SK-N-SH (cell line): ENCODE measurements around the gene RASGRF1.

Source experiments
- CTCF ChIP-seq: fragments of 200-600 bp; sonication (generic); IDR thresholded peaks from 2 replicates; pipeline ENCODE4 v1.6.1; 2017; ENCODE audit warnings: antibody characterized with exemption, mild to moderate bottlenecking, moderate library complexity
- MAX ChIP-seq: IDR thresholded peaks from 2 replicates; pipeline ENCODE4 v1.4.0; 2012; ENCODE audit warnings: low read depth
- RCOR1 ChIP-seq: fragments of 150-350 bp; IDR thresholded peaks from 2 replicates; pipeline ENCODE4 v1.6.1; 2017; ENCODE audit warnings: antibody characterized with exemption, low read length
- RFX5 ChIP-seq: IDR thresholded peaks from 2 replicates; pipeline ENCODE4 v1.6.1; 2012; ENCODE audit warnings: mild to moderate bottlenecking, improper control_type of control experiment, low read length
- TAF1 ChIP-seq: IDR thresholded peaks from 2 replicates; pipeline ENCODE4 v1.6.1; 2012; ENCODE audit warnings: low read depth, mild to moderate bottlenecking, low read length, moderate library complexity, borderline replicate concordance
- USF2 ChIP-seq: fragments of 150-350 bp; IDR thresholded peaks from 2 replicates; pipeline ENCODE4 v1.6.1; 2017; ENCODE audit warnings: antibody characterized with exemption, low read length, low read depth, borderline replicate concordance

DNA sequence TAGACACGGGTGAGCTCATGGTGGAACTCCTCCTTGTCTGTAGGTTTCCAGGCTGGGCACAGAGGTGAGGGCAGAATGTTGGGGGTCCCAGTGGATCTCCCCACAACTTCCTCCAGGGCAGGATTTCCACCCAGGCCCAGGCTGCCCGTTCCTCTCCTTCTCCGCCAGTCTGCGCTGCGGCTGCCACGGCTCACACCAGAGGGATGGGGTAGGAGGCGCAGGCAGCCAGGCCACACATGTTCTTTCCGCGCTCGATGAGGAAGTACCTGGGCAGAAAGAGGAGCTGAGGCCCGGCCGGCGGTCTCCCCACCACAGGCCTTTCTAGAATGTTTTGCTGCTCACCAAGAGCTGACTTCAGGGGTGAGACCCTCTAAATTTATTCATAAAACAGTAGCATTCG lies 168.6 kb downstream of the RASGRF1 start:
- TF ChIP-seq CTCF (no peak), USF2 (no peak), TAF1 (no peak), RCOR1 (no peak), RFX5 (no peak), MAX (no peak)
